ENCODE data around the gene STX11. TPM values are rescaled to one million over a fixed set of nuclear protein-coding genes. Genes with fewer than 3 reads are reported as not detected.

STX11 gene
- total and polyA plus RNA-seq, 8 donors, result 1.8 to 31.3 (median 2.5) TPM

DNA sequence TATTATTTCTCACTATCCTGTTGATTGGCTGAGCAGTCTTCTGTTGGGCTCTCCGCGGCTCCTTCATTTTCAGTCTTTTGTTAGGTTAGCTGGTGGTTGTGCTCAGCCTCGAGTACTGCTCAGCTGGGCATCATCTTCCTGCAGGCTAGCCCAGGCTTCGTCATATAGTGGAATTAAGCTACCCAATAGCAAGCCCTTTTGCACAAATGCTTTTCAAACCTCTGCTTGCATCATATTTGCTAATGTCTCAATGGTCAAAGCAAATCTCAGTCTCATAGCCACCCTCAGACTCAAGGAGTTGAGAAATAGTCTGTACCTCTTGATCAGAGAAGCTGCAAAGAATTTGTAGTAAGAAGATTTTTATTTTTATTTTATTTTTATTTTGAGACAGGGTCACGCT is 23.7 kb downstream of the STX11 start:
- Histone ChIP-seq H3K36me3 (peaks cover 0 to 42% of the 10 kb centered on the region in 2 donors), H3K4me1 (peaks cover 0 to 45% of the 10 kb centered on the region in 2 donors), H3K27ac (no peak overlapping the region), H3K4me3 (no peak overlapping the region), H3K9me3 (no peaks in the 10 kb centered on the region), H3K27me3 (no peaks in the 10 kb centered on the region)
- ATAC-seq, result no peak
- intact Hi-C loops (cut with DNase I), result no loop called here
- TF ChIP-seq, protein P1, sequence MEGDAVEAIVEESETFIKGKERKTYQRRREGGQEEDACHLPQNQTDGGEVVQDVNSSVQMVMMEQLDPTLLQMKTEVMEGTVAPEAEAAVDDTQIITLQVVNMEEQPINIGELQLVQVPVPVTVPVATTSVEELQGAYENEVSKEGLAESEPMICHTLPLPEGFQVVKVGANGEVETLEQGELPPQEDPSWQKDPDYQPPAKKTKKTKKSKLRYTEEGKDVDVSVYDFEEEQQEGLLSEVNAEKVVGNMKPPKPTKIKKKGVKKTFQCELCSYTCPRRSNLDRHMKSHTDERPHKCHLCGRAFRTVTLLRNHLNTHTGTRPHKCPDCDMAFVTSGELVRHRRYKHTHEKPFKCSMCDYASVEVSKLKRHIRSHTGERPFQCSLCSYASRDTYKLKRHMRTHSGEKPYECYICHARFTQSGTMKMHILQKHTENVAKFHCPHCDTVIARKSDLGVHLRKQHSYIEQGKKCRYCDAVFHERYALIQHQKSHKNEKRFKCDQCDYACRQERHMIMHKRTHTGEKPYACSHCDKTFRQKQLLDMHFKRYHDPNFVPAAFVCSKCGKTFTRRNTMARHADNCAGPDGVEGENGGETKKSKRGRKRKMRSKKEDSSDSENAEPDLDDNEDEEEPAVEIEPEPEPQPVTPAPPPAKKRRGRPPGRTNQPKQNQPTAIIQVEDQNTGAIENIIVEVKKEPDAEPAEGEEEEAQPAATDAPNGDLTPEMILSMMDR (IDR thresholded peaks at IDR 0.05), result no peak
- no peak for DNase-seq

DNA sequence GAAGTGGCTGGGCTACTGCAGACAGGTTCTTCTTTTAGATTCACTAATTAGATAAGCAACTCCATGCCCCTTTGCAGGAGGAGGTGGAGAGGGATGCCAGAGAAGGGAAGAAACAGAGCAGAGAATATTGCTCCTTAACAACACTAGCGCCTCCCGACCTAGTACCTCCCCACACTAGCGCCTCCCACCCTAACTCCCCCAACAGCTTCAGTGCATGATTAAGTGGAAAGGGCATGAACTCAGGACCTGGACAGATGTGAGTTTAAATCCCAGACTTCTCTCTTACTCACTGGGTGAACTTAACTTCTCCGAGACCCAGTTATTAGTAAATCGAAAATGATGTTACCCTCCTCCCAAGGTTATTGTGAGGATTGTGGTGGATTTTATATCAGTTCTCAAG is 25.7 kb downstream of the STX11 start:
- H3K4me1 ChIP-seq, result peaks cover 0 to 58% of the 10 kb centered on the region in 2 donors
- no peak for ATAC-seq
- no peak overlapping the region for H3K4me3 ChIP-seq
- H3K36me3 ChIP-seq, result peaks cover 0 to 31% of the 10 kb centered on the region in 2 donors
- no peak overlapping the region for H3K27ac ChIP-seq
- no peaks in the 10 kb centered on the region for H3K27me3 ChIP-seq
- TF ChIP-seq, protein P1 (IDR thresholded peaks at IDR 0.05), result no peak
- intact Hi-C loops (cut with DNase I), result no loop called here
- no peaks in the 10 kb centered on the region for H3K9me3 ChIP-seq
- DNase-seq, result no peak

- Histone ChIP-seq H3K36me3 (peaks cover 0 to 16% of the 10 kb centered on the region in 2 donors), H3K4me1 (peaks cover 0 to 75% of the 10 kb centered on the region in 2 donors), H3K9me3 (no peaks in the 10 kb centered on the region), H3K4me3 (no peak overlapping the region), H3K27ac (no peak overlapping the region), H3K27me3 (no peaks in the 10 kb centered on the region)
- ATAC-seq (no peak), DNase-seq (no peak)
- intact Hi-C loops (cut with DNase I), result no loop called here
- TF ChIP-seq, protein P1 (IDR thresholded peaks at IDR 0.05), result no peak
Measured at GRCh38 chr6:144177726-144178125, 27.4 kb downstream of the STX11 start.

DNA sequence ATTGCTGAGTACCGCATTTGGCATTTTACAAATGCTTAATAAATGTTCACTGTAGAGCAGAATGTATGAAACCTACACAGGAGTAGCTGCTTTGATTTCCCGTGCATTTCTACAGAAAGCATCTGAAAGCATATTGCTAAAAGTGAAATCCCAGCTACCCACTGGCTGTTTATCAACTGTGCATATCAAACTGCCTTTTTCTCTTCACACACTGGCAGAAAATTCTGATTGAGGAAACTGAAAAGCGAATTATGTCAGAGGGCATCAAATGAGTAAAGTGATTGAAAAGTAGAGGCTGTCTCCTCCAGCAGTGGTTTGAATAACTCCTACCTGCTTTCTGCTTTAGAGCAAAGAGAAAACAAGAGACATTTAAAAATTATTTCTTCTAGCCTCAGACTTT is 28.0 kb downstream of the STX11 start:
- intact Hi-C loops (cut with DNase I), result no loop called here
- TF ChIP-seq, protein P1 (IDR thresholded peaks at IDR 0.05), result no peak
- Histone ChIP-seq H3K36me3 (peaks cover 0 to 16% of the 10 kb centered on the region in 2 donors), H3K27ac (no peak overlapping the region), H3K4me1 (peaks cover 0 to 74% of the 10 kb centered on the region in 2 donors), H3K9me3 (no peaks in the 10 kb centered on the region), H3K27me3 (no peaks in the 10 kb centered on the region), H3K4me3 (no peak overlapping the region)
- DNase-seq, result no peak
- no peak for ATAC-seq

- TF ChIP-seq, protein P1 (IDR thresholded peaks at IDR 0.05), result no peak
- ATAC-seq, result no peak
- Histone ChIP-seq H3K4me3 (no peak overlapping the region), H3K4me1 (peaks cover 0 to 65% of the 10 kb centered on the region in 2 donors), H3K27me3 (no peaks in the 10 kb centered on the region), H3K36me3 (peaks cover 0 to 12% of the 10 kb centered on the region in 2 donors), H3K27ac (no peak overlapping the region), H3K9me3 (no peaks in the 10 kb centered on the region)
- intact Hi-C loops (cut with DNase I), result no loop called here
- DNase-seq, result no peak
Measured at GRCh38 chr6:144179237-144179636, 28.9 kb downstream of the STX11 start.
